B cell (primary cell): Measurements from ENCODE around the gene ARV1. TPM values are rescaled to one million over a fixed set of nuclear protein-coding genes. Genes with fewer than 3 reads are reported as not detected.
"Not testable (repeated sequence)": the region's sequence is repeated elsewhere in the genome, so short reads cannot be mapped to it uniquely, and the experiment has no call there.

Experiments
- ATAC-seq: fragments of 200-7000 bp; cut with Tn5 transposase; one replicate; pipeline ENCODE4 v1.10.0; 2021; ENCODE audit warnings: low read depth, mild to moderate bottlenecking, moderate number of reproducible peaks, moderate library complexity
- CTCF ChIA-PET: fragments of 350-600 bp; sonication (Branson Sonifier 250); formaldehyde crosslinking; loops from one replicate; lab custom pipeline; 2021; ENCODE audit warnings: antibody characterized with exemption, inconsistent platforms; lab: Charles Lee
- POLR2A ChIA-PET: fragments of 350-600 bp; sonication (Branson Sonifier 250); formaldehyde crosslinking; loops from one replicate; lab custom pipeline; 2021; ENCODE audit warnings: antibody characterized with exemption; lab: Charles Lee
- DNase-seq: peaks from one replicate; pipeline ENCODE4 v3.0.0; 2013
- H2AFZ ChIP-seq: 2 replicates; pipeline ENCODE4 v1.6.1; 2012; ENCODE audit warnings: mild to moderate bottlenecking, low read depth, low read length; ENCODE audit not compliant: insufficient read depth, poor library complexity, severe bottlenecking
- H3K27ac ChIP-seq, 2 donors: 1 replicate in 1 of 2; 2 replicates in 1 of 2; pipeline ENCODE4 v1.5.1; 2012 to 2013; ENCODE audit warnings: low read length in 2 of 2, mild to moderate bottlenecking in 2 of 2, moderate library complexity in 1 of 2
- H3K27me3 ChIP-seq, 4 experiments: fragments of 200-600 bp in 1 of 4; sonication (generic) in 1 of 4; replicated peaks in 1 of 4; 1 replicate in 2 of 4; 2 replicates in 2 of 4; pipeline versions ENCODE4 v1.6.1 to v1.7.0; 2013 to 2016; ENCODE audit warnings: low read length in 3 of 4, mild to moderate bottlenecking in 2 of 4, mixed read lengths in 1 of 4, moderate library complexity in 1 of 4; ENCODE audit not compliant: insufficient read depth in 4 of 4, control insufficient read depth in 3 of 4; ENCODE audit errors: control extremely low read depth in 1 of 4
- H3K36me3 ChIP-seq, 2 experiments: replicated peaks in 1 of 2; 1 replicate in 1 of 2; 2 replicates in 1 of 2; pipeline versions ENCODE4 v1.6.1 to v1.7.1; 2013; ENCODE audit warnings: low read length in 1 of 2; ENCODE audit not compliant: insufficient read depth in 2 of 2, control insufficient read depth in 1 of 2; ENCODE audit errors: control extremely low read depth in 1 of 2, extremely low read depth in 1 of 2
- H3K4me1 ChIP-seq, 2 donors: fragments of 200-600 bp in 1 of 2; sonication (generic) in 1 of 2; 1 replicate in 1 of 2; 2 replicates in 1 of 2; pipeline versions ENCODE4 v1.5.1 to v1.6.1; 2013 to 2017; ENCODE audit warnings: low read length in 2 of 2; ENCODE audit not compliant: control insufficient read depth in 2 of 2, insufficient read depth in 2 of 2
- H3K4me2 ChIP-seq: replicated peaks from 2 replicates; pipeline ENCODE3; 2012; ENCODE audit warnings: mild to moderate bottlenecking, low read depth, low read length; ENCODE audit not compliant: poor library complexity, severe bottlenecking
- H3K4me3 ChIP-seq, 5 experiments: fragments of 200-600 bp in 1 of 5; sonication (generic) in 1 of 5; 1 replicate in 3 of 5; 2 replicates in 2 of 5; pipeline versions ENCODE4 v1.5.1 to v1.7.0; 2011 to 2016; ENCODE audit warnings: low read length in 4 of 5, mild to moderate bottlenecking in 4 of 5, low read depth in 2 of 5, control low read depth in 1 of 5, moderate library complexity in 1 of 5; ENCODE audit not compliant: insufficient read depth in 1 of 5; ENCODE audit errors: control extremely low read depth in 1 of 5, extremely low read depth in 1 of 5
- H3K79me2 ChIP-seq: fragments of 200-600 bp; sonication (generic); one replicate; pipeline ENCODE4 v1.6.0; 2016; ENCODE audit warnings: low read length; ENCODE audit not compliant: control insufficient read depth, insufficient read depth
- H3K9ac ChIP-seq: fragments of 200-600 bp; sonication (generic); 2 replicates; pipeline ENCODE4 v1.6.1; 2017; ENCODE audit warnings: mild to moderate bottlenecking, low read length, moderate library complexity
- H3K9me3 ChIP-seq, 3 donors: one replicate each; pipeline versions ENCODE4 v1.6.1 to v1.7.1; 2013; ENCODE audit warnings: low read length in 2 of 3; ENCODE audit not compliant: control insufficient read depth in 2 of 3, insufficient read depth in 1 of 3; ENCODE audit errors: control extremely low read depth in 1 of 3
- H4K20me1 ChIP-seq: 2 replicates; pipeline ENCODE4 v1.6.0; 2012; ENCODE audit warnings: mild to moderate bottlenecking, low read length; ENCODE audit not compliant: insufficient read depth, control insufficient read depth, poor library complexity, severe bottlenecking
- H3K27ac Mint-ChIP-seq: one replicate; pipeline ENCODE4 v1.8.0; 2021; ENCODE audit warnings: mixed read lengths
- H3K27me3 Mint-ChIP-seq: one replicate; pipeline ENCODE4 v1.8.0; 2021; ENCODE audit warnings: mixed read lengths
- H3K4me1 Mint-ChIP-seq: one replicate; pipeline ENCODE4 v1.8.0; 2021; ENCODE audit warnings: mixed read lengths
- H3K4me3 Mint-ChIP-seq: one replicate; pipeline ENCODE4 v1.8.0; 2021; ENCODE audit warnings: mixed read lengths
- H3K9me3 Mint-ChIP-seq: one replicate; pipeline ENCODE4 v1.8.0; 2022; ENCODE audit warnings: mixed read lengths; ENCODE audit not compliant: insufficient read depth
- CTCF ChIP-seq: fragments of 200-600 bp; IDR thresholded peaks from one replicate; pipeline ENCODE4 v1.8.0; 2022; ENCODE audit warnings: antibody characterized with exemption, mild to moderate bottlenecking
- EZH2 ChIP-seq: IDR thresholded peaks from 2 replicates; pipeline ENCODE4 v1.6.1; 2012; ENCODE audit warnings: borderline replicate concordance, low read depth, mild to moderate bottlenecking, moderate library complexity, low read length; ENCODE audit not compliant: insufficient read depth, poor library complexity, severe bottlenecking
- WGBS: methylation state at CpG from one replicate; pipeline ENCODE4 v1.1.5; 2013; ENCODE audit warnings: missing lambda C conversion rate; ENCODE audit not compliant: insufficient coverage; 5-methylcytosine and 5-hydroxymethylcytosine counted together
- intact Hi-C: fragments of 100-400 bp; cut with micrococcal nuclease; formaldehyde crosslinking; loops from one replicate; pipeline ENCODE4 v1.10.0; 2022
- polyA plus RNA-seq: library from polyadenylated mRNA; depleted of rRNA; stranded (reverse); fragments of >200 nt; gene quantifications from 2 replicates; pipeline ENCODE4 v1.2.3, GENCODE V29; 2012
- total RNA-seq, 2 donors: library from RNA; stranded (reverse); fragments of 120-200 nt in 1 of 2; gene quantifications; 1 replicate in 1 of 2; 2 replicates in 1 of 2; pipeline versions ENCODE4 v1.2.3 to v1.2.4, GENCODE V29; 2013 to 2022

Gene ARV1
- total and polyA plus RNA-seq, 2 donors (not counting 1 experiment from before 2014, with no cell fraction given) = 10.7 to 11.6 TPM

DNA sequence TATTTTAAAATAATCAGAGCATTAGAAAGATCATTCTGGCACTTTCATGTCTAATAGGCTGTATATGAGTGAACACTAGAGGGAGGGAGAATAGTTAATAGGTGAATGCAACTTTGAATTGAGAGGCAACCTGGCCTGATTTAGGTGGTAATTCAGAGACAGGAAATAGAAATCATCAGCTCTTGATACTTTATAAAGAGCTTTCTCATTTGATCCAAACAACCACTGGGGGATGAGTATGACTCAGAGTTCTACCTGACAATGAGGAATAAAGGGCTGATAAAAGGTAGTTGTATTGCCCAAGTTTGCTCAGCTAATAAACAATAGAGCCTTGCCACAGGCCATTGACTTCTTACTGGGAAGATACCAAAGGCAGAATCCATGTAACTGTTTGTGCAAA lies 66.4 kb downstream of the ARV1 start:
- H3K9me3 ChIP-seq = peaks cover 0 to 7% (median 4%) of the 10 kb centered on the region in 3 donors
- no peak for TF ChIP-seq EZH2
- no peak for TF ChIP-seq CTCF
- Mint-ChIP-seq H3K4me3 (no peak overlapping the region), H3K4me1 (peaks cover 2% of the 10 kb centered on the region), H3K27ac (no peak overlapping the region), H3K9me3 (peaks cover 11% of the 10 kb centered on the region), H3K27me3 (peaks cover 16% of the 10 kb centered on the region)
- intact Hi-C loops = no loop called here
- no peak overlapping the region for H3K4me2 ChIP-seq
- H3K27ac ChIP-seq = no peak overlapping the region
- no peaks in the 10 kb centered on the region for H4K20me1 ChIP-seq
- no peak overlapping the region for H3K9ac ChIP-seq
- H2AFZ ChIP-seq = no peak overlapping the region
- H3K79me2 ChIP-seq = no peaks in the 10 kb centered on the region
- no peak for DNase-seq
- no peak overlapping the region for H3K4me3 ChIP-seq
- peaks cover 0 to 5% of the 10 kb centered on the region in 2 donors for H3K4me1 ChIP-seq
- CTCF ChIA-PET = interaction anchor here (1.6 kb wide), 1 partner anchor 15 kb away, joined by 3 read pairs; no protein-coding TSS in a partner anchor
- peaks cover 0 to 7% (median 0%) of the 10 kb centered on the region in 4 experiments for H3K27me3 ChIP-seq
- no peak for ATAC-seq
- POLR2A ChIA-PET = no interaction called here
- H3K36me3 ChIP-seq = no peaks in the 10 kb centered on the region

DNA sequence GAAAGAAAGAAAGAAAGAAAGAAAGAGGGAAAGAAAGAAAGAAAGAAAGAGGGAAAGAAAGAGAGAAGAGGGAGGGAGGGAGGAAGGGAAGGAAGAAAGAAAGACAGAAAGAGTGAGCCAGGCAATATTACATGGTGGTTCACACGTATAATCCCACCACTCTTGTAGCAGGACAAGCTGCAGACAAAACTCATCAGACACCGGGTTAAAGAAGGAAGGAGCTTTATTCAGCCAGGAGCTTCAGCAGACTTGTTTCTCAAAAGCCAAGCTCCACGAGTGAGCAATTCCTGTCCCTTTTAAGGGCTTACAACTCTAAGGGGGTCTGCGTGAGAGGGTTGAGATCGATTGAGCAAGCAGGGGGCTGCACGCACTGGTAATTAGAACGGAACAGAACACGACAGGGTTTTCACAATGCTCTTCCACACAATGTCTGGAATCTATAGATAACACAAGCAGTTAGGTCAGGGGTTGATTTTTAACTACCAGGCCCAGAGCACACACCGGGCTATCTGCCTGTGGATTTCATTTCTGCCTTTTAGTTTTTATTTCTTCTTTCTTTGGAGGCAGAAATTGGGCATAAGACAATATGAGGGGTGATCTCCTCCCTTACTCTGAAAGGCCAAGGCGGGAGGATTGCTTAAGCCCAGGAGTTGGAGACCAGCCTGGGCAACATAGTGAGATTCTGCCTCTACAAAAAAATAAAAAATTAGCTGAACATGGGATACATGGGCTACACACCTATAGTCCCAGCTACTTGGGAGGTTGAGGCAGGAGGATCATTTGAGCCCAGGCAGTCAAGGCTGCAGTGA lies 67.2 kb downstream of the ARV1 start:
- CTCF ChIA-PET = interaction anchor here (0.7 to 1.6 kb wide), 2 partner anchors 16 to 1601 kb away, joined by 3 read pairs; no protein-coding TSS in a partner anchor

More for the DNA sequence above, 67.2 kb downstream of the ARV1 start:
- H3K4me3 ChIP-seq, H3K27me3 ChIP-seq, H3K9me3 ChIP-seq, DNase-seq, H3K4me3 Mint-ChIP-seq, H3K9ac ChIP-seq, H3K27ac Mint-ChIP-seq, H3K79me2 ChIP-seq, H3K36me3 ChIP-seq, H3K4me2 ChIP-seq, H3K27ac ChIP-seq, H3K4me1 ChIP-seq, H3K4me1 Mint-ChIP-seq, H2AFZ ChIP-seq, ATAC-seq, H4K20me1 ChIP-seq, intact Hi-C loops: not testable (repeated sequence)
- H3K9me3 Mint-ChIP-seq = peaks cover 11% of the 10 kb centered on the region
- 96% methylated on average over 4 of the region's 10 CpGs for WGBS
- H3K27me3 Mint-ChIP-seq = peaks cover 16% of the 10 kb centered on the region
- POLR2A ChIA-PET = interaction anchor here (0.7 kb wide), 1 partner anchor 567 kb away, joined by 5 read pairs; no protein-coding TSS in a partner anchor
